Measurements from ENCODE around the gene SNX17.

SNX17 gene

DNA sequence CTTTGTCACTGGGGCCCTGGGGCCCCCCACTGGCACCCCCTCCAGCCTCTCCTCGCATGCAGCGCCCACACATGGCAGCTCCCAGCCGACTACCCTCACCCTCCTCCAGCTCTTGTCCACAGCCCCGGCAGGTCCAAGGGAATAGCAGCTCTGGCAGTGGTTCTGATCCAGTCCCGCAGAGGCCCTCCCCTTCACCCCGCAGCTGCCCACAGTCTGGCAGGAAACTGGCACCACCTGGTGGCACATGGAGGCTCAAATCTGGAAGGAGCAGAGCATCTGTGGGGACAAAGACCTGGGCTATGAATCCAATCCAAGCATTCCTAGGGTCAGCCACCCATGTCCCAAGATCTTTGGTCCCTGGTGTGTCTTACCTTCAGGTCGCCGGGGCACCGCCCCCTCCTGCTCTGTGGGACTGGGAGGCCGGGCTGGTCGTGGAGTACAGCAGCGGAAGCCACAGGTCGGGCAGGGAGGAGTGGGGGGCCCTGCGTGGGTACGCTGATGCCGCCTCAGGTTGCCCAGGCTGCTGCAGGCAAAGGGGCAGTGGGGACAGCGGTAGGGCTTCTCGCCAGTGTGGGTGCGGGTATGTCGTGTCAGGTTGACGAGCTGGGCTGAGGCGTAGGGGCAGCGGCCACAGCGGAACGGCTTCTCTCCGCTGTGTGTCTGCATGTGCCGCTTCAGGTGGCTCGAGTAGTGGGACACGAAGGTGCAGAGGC is 7.8 kb downstream of the SNX17 start:
- Histone ChIP-seq H3K79me1 (ENCODE audit: low read depth, low read length) (peaks cover 14% of the 10 kb centered on the region), H3K27me3 (ENCODE audit: control insufficient read depth in 3 of 3, insufficient read depth in 3 of 3, low read depth in 1 of 3, low read length in 3 of 3) (no peaks in the 10 kb centered on the region), H3K9me3 (replicated peaks in 1 of 2; ENCODE audit: control insufficient read depth in 2 of 2, insufficient read depth in 1 of 2, low read depth in 1 of 2, low read length in 2 of 2) (no peaks in the 10 kb centered on the region), H3K9ac (ENCODE audit: low read depth, low read length, poor library complexity) (peak overlapping the region; percentile 74), H3K18ac (ENCODE audit: low read length) (peak overlapping the region; percentile 40), H3K4me1 (ENCODE audit: control insufficient read depth in 2 of 2, insufficient read depth in 1 of 2, low read depth in 1 of 2, low read length in 2 of 2) (peaks cover 6 to 11% of the 10 kb centered on the region in 2 donors), H3K4me3 (ENCODE audit: low read length in 2 of 2) (peak overlapping the region in 1 of 2 donors; percentile 5), H2BK15ac (ENCODE audit: low read length) (no peak overlapping the region), H2BK5ac (ENCODE audit: low read length) (no peak overlapping the region), H3K14ac (ENCODE audit: low read length) (no peak overlapping the region), H2AFZ (ENCODE audit: low read length) (no peak overlapping the region), H4K8ac (ENCODE audit: low read depth, low read length) (peak overlapping the region; percentile 57), H2BK12ac (ENCODE audit: low read length) (no peak overlapping the region), H3K4me2 (ENCODE audit: insufficient read depth, low read length, poor library complexity, severe bottlenecking) (no peak overlapping the region), H3K23ac (ENCODE audit: low read depth, low read length, poor library complexity) (peak overlapping the region; percentile 82), H4K91ac (ENCODE audit: low read depth, low read length, poor library complexity) (no peak overlapping the region), H2AK5ac (ENCODE audit: low read depth, low read length) (no peak overlapping the region), H3K27ac (replicated peaks; ENCODE audit: low read length) (no peak overlapping the region), H3K4ac (ENCODE audit: low read length) (peak overlapping the region; percentile 40), H3K36me3 (replicated peaks in 1 of 2; ENCODE audit: control insufficient read depth in 2 of 2, insufficient read depth in 2 of 2, low read length in 2 of 2) (peaks cover 55 to 83% of the 10 kb centered on the region in 2 donors), H2BK120ac (ENCODE audit: low read depth, low read length) (peak overlapping the region; percentile 22)
- WGBS, 2 donors (ENCODE audit: extremely low coverage in 2 of 2, insufficient read length in 2 of 2, insufficient replicate concordance in 1 of 2), result no CpG with 5 or more reads among the region's 29 CpGs
- no peak for DNase-seq (ENCODE audit: low spot score)

- no CpG with 5 or more reads among the region's 9 CpGs for WGBS, 2 donors (ENCODE audit: extremely low coverage in 2 of 2, insufficient read length in 2 of 2, insufficient replicate concordance in 1 of 2)
- Histone ChIP-seq H2BK120ac (ENCODE audit: low read depth, low read length) (peak overlapping the region; percentile 22), H3K27ac (replicated peaks; ENCODE audit: low read length) (no peak overlapping the region), H3K36me3 (replicated peaks in 1 of 2; ENCODE audit: control insufficient read depth in 2 of 2, insufficient read depth in 2 of 2, low read length in 2 of 2) (peaks cover 58 to 83% of the 10 kb centered on the region in 2 donors), H3K79me1 (ENCODE audit: low read depth, low read length) (peaks cover 14% of the 10 kb centered on the region), H3K4ac (ENCODE audit: low read length) (no peak overlapping the region), H2BK5ac (ENCODE audit: low read length) (no peak overlapping the region), H2AFZ (ENCODE audit: low read length) (no peak overlapping the region), H3K27me3 (ENCODE audit: control insufficient read depth in 3 of 3, insufficient read depth in 3 of 3, low read depth in 1 of 3, low read length in 3 of 3) (no peaks in the 10 kb centered on the region), H2BK12ac (ENCODE audit: low read length) (no peak overlapping the region), H3K9me3 (replicated peaks in 1 of 2; ENCODE audit: control insufficient read depth in 2 of 2, insufficient read depth in 1 of 2, low read depth in 1 of 2, low read length in 2 of 2) (no peaks in the 10 kb centered on the region), H3K23ac (ENCODE audit: low read depth, low read length, poor library complexity) (no peak overlapping the region), H3K4me1 (ENCODE audit: control insufficient read depth in 2 of 2, insufficient read depth in 1 of 2, low read depth in 1 of 2, low read length in 2 of 2) (peaks cover 6 to 11% of the 10 kb centered on the region in 2 donors), H4K8ac (ENCODE audit: low read depth, low read length) (peak overlapping the region; percentile 57), H3K18ac (ENCODE audit: low read length) (no peak overlapping the region), H3K4me2 (ENCODE audit: insufficient read depth, low read length, poor library complexity, severe bottlenecking) (no peak overlapping the region), H3K4me3 (ENCODE audit: low read length in 2 of 2) (peak overlapping the region in 1 of 2 donors; percentile 67), H2AK5ac (ENCODE audit: low read depth, low read length) (no peak overlapping the region), H2BK15ac (ENCODE audit: low read length) (no peak overlapping the region), H3K9ac (ENCODE audit: low read depth, low read length, poor library complexity) (peak overlapping the region; percentile 74), H3K14ac (ENCODE audit: low read length) (no peak overlapping the region), H4K91ac (ENCODE audit: low read depth, low read length, poor library complexity) (no peak overlapping the region)
- DNase-seq (ENCODE audit: low spot score), result no peak
Measured at GRCh38 chr2:27378809-27379290, 8.4 kb downstream of the SNX17 start.

GRCh38 chr2:27379383-27379835 is 9.0 kb downstream of the SNX17 start:
- DNase-seq (ENCODE audit: low spot score), result no peak
- Histone ChIP-seq H3K9me3 (replicated peaks in 1 of 2; ENCODE audit: control insufficient read depth in 2 of 2, insufficient read depth in 1 of 2, low read depth in 1 of 2, low read length in 2 of 2) (no peaks in the 10 kb centered on the region), H3K27ac (replicated peaks; ENCODE audit: low read length) (peak overlapping the region; percentile 73), H4K91ac (ENCODE audit: low read depth, low read length, poor library complexity) (no peak overlapping the region), H4K8ac (ENCODE audit: low read depth, low read length) (no peak overlapping the region), H3K4me1 (ENCODE audit: control insufficient read depth in 2 of 2, insufficient read depth in 1 of 2, low read depth in 1 of 2, low read length in 2 of 2) (peaks cover 6 to 11% of the 10 kb centered on the region in 2 donors), H3K18ac (ENCODE audit: low read length) (no peak overlapping the region), H3K4me2 (ENCODE audit: insufficient read depth, low read length, poor library complexity, severe bottlenecking) (peak overlapping the region; percentile 77), H3K4me3 (ENCODE audit: low read length in 2 of 2) (peak overlapping the region; percentile 67 to 93), H3K4ac (ENCODE audit: low read length) (no peak overlapping the region), H3K79me1 (ENCODE audit: low read depth, low read length) (peaks cover 12% of the 10 kb centered on the region), H2AFZ (ENCODE audit: low read length) (no peak overlapping the region), H2BK120ac (ENCODE audit: low read depth, low read length) (no peak overlapping the region), H2BK5ac (ENCODE audit: low read length) (no peak overlapping the region), H3K27me3 (ENCODE audit: control insufficient read depth in 3 of 3, insufficient read depth in 3 of 3, low read depth in 1 of 3, low read length in 3 of 3) (no peaks in the 10 kb centered on the region), H2BK12ac (ENCODE audit: low read length) (no peak overlapping the region), H3K14ac (ENCODE audit: low read length) (no peak overlapping the region), H3K9ac (ENCODE audit: low read depth, low read length, poor library complexity) (no peak overlapping the region), H2BK15ac (ENCODE audit: low read length) (no peak overlapping the region), H3K36me3 (replicated peaks in 1 of 2; ENCODE audit: control insufficient read depth in 2 of 2, insufficient read depth in 2 of 2, low read length in 2 of 2) (peaks cover 59 to 83% of the 10 kb centered on the region in 2 donors), H3K23ac (ENCODE audit: low read depth, low read length, poor library complexity) (no peak overlapping the region), H2AK5ac (ENCODE audit: low read depth, low read length) (no peak overlapping the region)
- no CpG with 5 or more reads among the region's 2 CpGs for WGBS, 2 donors (ENCODE audit: extremely low coverage in 2 of 2, insufficient read length in 2 of 2, insufficient replicate concordance in 1 of 2)

- Histone ChIP-seq H3K23ac (ENCODE audit: low read depth, low read length, poor library complexity) (peak overlapping the region; percentile 87), H3K18ac (ENCODE audit: low read length) (peak overlapping the region; percentile 89), H3K36me3 (replicated peaks in 1 of 2; ENCODE audit: control insufficient read depth in 2 of 2, insufficient read depth in 2 of 2, low read length in 2 of 2) (peaks cover 61 to 83% of the 10 kb centered on the region in 2 donors), H4K8ac (ENCODE audit: low read depth, low read length) (no peak overlapping the region), H2AFZ (ENCODE audit: low read length) (peak overlapping the region; percentile 86), H3K79me1 (ENCODE audit: low read depth, low read length) (peaks cover 14% of the 10 kb centered on the region), H3K27me3 (ENCODE audit: control insufficient read depth in 3 of 3, insufficient read depth in 3 of 3, low read depth in 1 of 3, low read length in 3 of 3) (no peaks in the 10 kb centered on the region), H2BK5ac (ENCODE audit: low read length) (peak overlapping the region; percentile 21), H4K91ac (ENCODE audit: low read depth, low read length, poor library complexity) (no peak overlapping the region), H3K9me3 (replicated peaks in 1 of 2; ENCODE audit: control insufficient read depth in 2 of 2, insufficient read depth in 1 of 2, low read depth in 1 of 2, low read length in 2 of 2) (no peaks in the 10 kb centered on the region), H3K27ac (replicated peaks; ENCODE audit: low read length) (peak overlapping the region; percentile 81), H2BK12ac (ENCODE audit: low read length) (no peak overlapping the region), H3K14ac (ENCODE audit: low read length) (no peak overlapping the region), H3K9ac (ENCODE audit: low read depth, low read length, poor library complexity) (no peak overlapping the region), H2AK5ac (ENCODE audit: low read depth, low read length) (peak overlapping the region; percentile 12), H3K4ac (ENCODE audit: low read length) (no peak overlapping the region), H2BK15ac (ENCODE audit: low read length) (no peak overlapping the region), H3K4me2 (ENCODE audit: insufficient read depth, low read length, poor library complexity, severe bottlenecking) (peak overlapping the region; percentile 77), H2BK120ac (ENCODE audit: low read depth, low read length) (no peak overlapping the region), H3K4me1 (ENCODE audit: control insufficient read depth in 2 of 2, insufficient read depth in 1 of 2, low read depth in 1 of 2, low read length in 2 of 2) (peaks cover 6 to 11% of the 10 kb centered on the region in 2 donors), H3K4me3 (ENCODE audit: low read length in 2 of 2) (peak overlapping the region; percentile 67 to 93)
- WGBS, 2 donors (ENCODE audit: extremely low coverage in 2 of 2, insufficient read length in 2 of 2, insufficient replicate concordance in 1 of 2), result no CpG with 5 or more reads among the region's 35 CpGs
- DNase-seq (ENCODE audit: low spot score), result peak; percentile 71
Measured at GRCh38 chr2:27379836-27380625, 9.6 kb downstream of the SNX17 start.

Data from neuronal stem cell (in vitro differentiated cells).